NB4 (cell line): ENCODE measurements around the gene NDOR1.

Experiments used
- DNase-seq: peaks from one replicate; pipeline ENCODE4 v3.0.0; 2010; ENCODE audit warnings: low read depth
- H3K4me3 ChIP-seq: one replicate; pipeline ENCODE4 v1.5.1; 2011; ENCODE audit warnings: mild to moderate bottlenecking, low read depth, low read length, moderate library complexity
- CTCF ChIP-seq: IDR thresholded peaks from one replicate; pipeline ENCODE4 v1.5.1; 2012; ENCODE audit warnings: low read depth, low read length
- MAX ChIP-seq: IDR thresholded peaks from 2 replicates; pipeline ENCODE4 v1.6.1; 2011; ENCODE audit warnings: low read depth, low read length
- MYC ChIP-seq: IDR thresholded peaks from 2 replicates; pipeline ENCODE4 v1.6.1; 2011; ENCODE audit warnings: low read depth, low read length
- POLR2A ChIP-seq: IDR thresholded peaks from 2 replicates; pipeline ENCODE4 v1.6.1; 2011; ENCODE audit warnings: mild to moderate bottlenecking; ENCODE audit not compliant: insufficient read length; ENCODE audit errors: extremely low read depth

NDOR1 gene

GRCh38 chr9:137205126-137206069 is at the start of gene NDOR1, which contains the start of gene TMEM203:
NDOR1 (plus strand) TSS chr9:137205700; CDS start chr9:137205778, 78 bp downstream.
TMEM203 (minus strand) TSS chr9:137205648; CDS start chr9:137205414, 234 bp downstream.
- no peak for TF ChIP-seq CTCF
- peak; percentile 55; the same call in 1 of the 2 replicates for TF ChIP-seq MAX
- peak; percentile 43 for TF ChIP-seq POLR2A
- TF ChIP-seq MYC = peak; percentile 88
- peak within 1 kb of the TSS; percentile 99 for H3K4me3 ChIP-seq
- peak; percentile 89 for DNase-seq

- TF ChIP-seq CTCF = no peak
- TF ChIP-seq MAX = no peak
- TF ChIP-seq MYC = no peak
- TF ChIP-seq POLR2A = no peak
- no peak overlapping the region for H3K4me3 ChIP-seq
Measured at GRCh38 chr9:137156567-137157375, 48.7 kb upstream of the NDOR1 start.

GRCh38 chr9:137157618-137158415 is 47.7 kb upstream of the NDOR1 start:
- no peak overlapping the region for H3K4me3 ChIP-seq
- TF ChIP-seq POLR2A (no peak), MYC (no peak), MAX (no peak)
- no peak for DNase-seq

More at GRCh38 chr9:137156567-137157375, 48.7 kb upstream of the NDOR1 start:
- no peak for DNase-seq

- DNase-seq = no peak
- no peak overlapping the region for H3K4me3 ChIP-seq
- TF ChIP-seq CTCF = no peak
- no peak for TF ChIP-seq MYC
- no peak for TF ChIP-seq MAX
- no peak for TF ChIP-seq POLR2A
Measured at GRCh38 chr9:137158625-137159024, 46.9 kb upstream of the NDOR1 start.

GRCh38 chr9:137159105-137160053 is 46.1 kb upstream of the NDOR1 start:
- no peak overlapping the region for H3K4me3 ChIP-seq
- TF ChIP-seq POLR2A (no peak), MAX (no peak), MYC (no peak), CTCF (no peak)
- DNase-seq = no peak
